H1 (cell line): Measurements from ENCODE around the gene C5orf58.

Source experiments
- EZH2 ChIP-seq: fragments of 200-600 bp; sonication (generic); IDR thresholded peaks from 2 replicates; pipeline ENCODE4 v1.7.1; 2012; ENCODE audit warnings: low read depth, mild to moderate bottlenecking, moderate library complexity, low read length, inconsistent platforms; ENCODE audit not compliant: severe bottlenecking
- PHF8 ChIP-seq: fragments of 200-600 bp; sonication (generic); conservative IDR thresholded peaks from 2 replicates; pipeline ENCODE4 v1.7.1; 2012; ENCODE audit warnings: low read depth, mild to moderate bottlenecking, inconsistent platforms, low read length, moderate library complexity
- TEAD4 ChIP-seq: IDR thresholded peaks from 2 replicates; pipeline ENCODE4 v1.6.1; 2012; ENCODE audit warnings: low read depth, low read length, inconsistent platforms, mixed read lengths
- TF ChIP-seq, protein P1 (sequence below): IDR thresholded peaks from 2 replicates; pipeline ENCODE4 v1.6.1; 2012; ENCODE audit warnings: low read length, inconsistent platforms

GRCh38 chr5:170228762-170229435 lies 3.9 kb upstream of the C5orf58 start:
- no peak for TF ChIP-seq TEAD4
- no peak for TF ChIP-seq PHF8
- TF ChIP-seq EZH2 = no peak
- TF ChIP-seq, protein P1, sequence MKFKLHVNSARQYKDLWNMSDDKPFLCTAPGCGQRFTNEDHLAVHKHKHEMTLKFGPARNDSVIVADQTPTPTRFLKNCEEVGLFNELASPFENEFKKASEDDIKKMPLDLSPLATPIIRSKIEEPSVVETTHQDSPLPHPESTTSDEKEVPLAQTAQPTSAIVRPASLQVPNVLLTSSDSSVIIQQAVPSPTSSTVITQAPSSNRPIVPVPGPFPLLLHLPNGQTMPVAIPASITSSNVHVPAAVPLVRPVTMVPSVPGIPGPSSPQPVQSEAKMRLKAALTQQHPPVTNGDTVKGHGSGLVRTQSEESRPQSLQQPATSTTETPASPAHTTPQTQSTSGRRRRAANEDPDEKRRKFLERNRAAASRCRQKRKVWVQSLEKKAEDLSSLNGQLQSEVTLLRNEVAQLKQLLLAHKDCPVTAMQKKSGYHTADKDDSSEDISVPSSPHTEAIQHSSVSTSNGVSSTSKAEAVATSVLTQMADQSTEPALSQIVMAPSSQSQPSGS = no peak
